Muscle layer of colon (tissue), 2 donors: ENCODE results near the gene ITM2C.

Source experiments
- H3K27ac ChIP-seq: one replicate; pipeline ENCODE4 v1.7.0; 2013; ENCODE audit warnings: low read depth, mild to moderate bottlenecking, low read length, moderate library complexity
- H3K27me3 ChIP-seq, 2 donors: one replicate each; pipeline ENCODE4 v1.7.0; 2013; ENCODE audit warnings: low read length in 2 of 2, mild to moderate bottlenecking in 2 of 2; ENCODE audit not compliant: insufficient read depth in 2 of 2, control insufficient read depth in 1 of 2
- H3K36me3 ChIP-seq: one replicate; pipeline ENCODE4 v1.7.0; 2013; ENCODE audit warnings: mild to moderate bottlenecking, low read length; ENCODE audit not compliant: insufficient read depth
- H3K4me1 ChIP-seq: one replicate; pipeline ENCODE4 v1.7.0; 2013; ENCODE audit warnings: mild to moderate bottlenecking, low read length; ENCODE audit not compliant: insufficient read depth
- H3K4me3 ChIP-seq, 2 donors: one replicate each; pipeline ENCODE4 v1.7.0; 2013; ENCODE audit warnings: low read length in 2 of 2, low read depth in 1 of 2, mild to moderate bottlenecking in 1 of 2, moderate library complexity in 1 of 2
- H3K9ac ChIP-seq: one replicate; pipeline ENCODE4 v1.7.0; 2013; ENCODE audit warnings: low read length
- H3K9me3 ChIP-seq: one replicate; pipeline ENCODE4 v1.7.0; 2013; ENCODE audit warnings: mild to moderate bottlenecking, low read length
- donor health status: abdominal sarcoma.
- donor health status: Adenocarcinoma of cecum.

ITM2C gene

DNA sequence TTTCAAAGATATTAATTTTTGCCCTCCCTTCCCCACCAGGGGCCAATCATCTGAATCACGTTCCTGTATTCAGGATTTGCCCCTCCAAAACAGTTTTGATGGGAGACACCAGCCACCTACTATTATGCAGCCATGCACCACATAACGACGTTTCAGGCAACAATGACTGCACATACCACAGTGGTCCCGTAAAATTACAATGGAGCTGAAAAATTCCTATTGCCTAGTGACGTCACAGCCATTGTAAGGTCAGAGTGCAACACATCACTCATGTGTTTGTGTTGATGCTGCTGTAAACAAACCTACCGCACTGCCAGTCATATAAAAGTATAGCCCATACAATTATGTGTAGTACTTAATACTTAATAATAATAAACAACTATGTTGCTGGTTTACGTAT is 22.6 kb downstream of the ITM2C start:
- Histone ChIP-seq H3K9ac (no peak overlapping the region), H3K27ac (no peak overlapping the region), H3K9me3 (no peaks in the 10 kb centered on the region), H3K36me3 (no peaks in the 10 kb centered on the region), H3K4me1 (no peaks in the 10 kb centered on the region), H3K4me3 (no peak overlapping the region), H3K27me3 (no peaks in the 10 kb centered on the region)

DNA sequence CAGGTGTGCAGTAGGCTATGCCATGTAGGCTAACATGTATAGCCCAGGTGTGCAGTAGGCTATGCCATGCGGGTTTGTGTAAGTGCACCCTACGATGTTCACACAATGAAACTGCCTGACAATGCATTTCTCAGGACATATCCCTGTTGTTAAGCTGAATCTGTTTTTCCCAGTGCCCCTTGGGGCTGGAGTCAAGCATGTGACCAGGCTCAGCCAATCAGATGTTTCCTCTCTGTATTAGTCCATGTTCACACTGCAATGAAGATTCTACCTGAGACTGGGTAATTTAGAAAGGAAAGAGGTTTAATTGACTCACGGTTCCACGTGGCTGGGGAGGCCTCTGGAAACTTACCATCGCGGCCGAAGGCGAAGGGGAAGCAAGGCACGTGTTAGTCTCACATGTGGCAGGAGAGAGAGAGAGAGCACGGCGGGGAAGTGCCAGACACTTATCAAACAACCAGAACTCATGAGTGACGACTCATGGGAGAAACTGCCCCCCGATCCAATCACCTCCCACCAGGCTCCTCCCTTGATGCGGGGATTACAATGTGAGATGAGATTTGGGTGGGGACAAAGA is 24.2 kb downstream of the ITM2C start:
- Histone ChIP-seq H3K9me3 (no peaks in the 10 kb centered on the region), H3K27me3 (no peaks in the 10 kb centered on the region), H3K4me3 (no peak overlapping the region)

GRCh38 chr2:230889911-230890601 is 25.3 kb downstream of the ITM2C start:
- H3K4me1 ChIP-seq, result no peaks in the 10 kb centered on the region
- H3K4me3 ChIP-seq, result no peak overlapping the region

More for the DNA sequence above, 24.2 kb downstream of the ITM2C start:
- Histone ChIP-seq H3K9ac (no peak overlapping the region), H3K4me1 (no peaks in the 10 kb centered on the region), H3K36me3 (no peaks in the 10 kb centered on the region), H3K27ac (no peak overlapping the region)

GRCh38 chr2:230890646-230891045 is 25.9 kb downstream of the ITM2C start:
- H3K27ac ChIP-seq, result no peak overlapping the region

More at GRCh38 chr2:230889911-230890601, 25.3 kb downstream of the ITM2C start:
- Histone ChIP-seq H3K36me3 (no peaks in the 10 kb centered on the region), H3K27ac (no peak overlapping the region), H3K27me3 (no peaks in the 10 kb centered on the region), H3K9me3 (no peaks in the 10 kb centered on the region), H3K9ac (no peak overlapping the region)

DNA sequence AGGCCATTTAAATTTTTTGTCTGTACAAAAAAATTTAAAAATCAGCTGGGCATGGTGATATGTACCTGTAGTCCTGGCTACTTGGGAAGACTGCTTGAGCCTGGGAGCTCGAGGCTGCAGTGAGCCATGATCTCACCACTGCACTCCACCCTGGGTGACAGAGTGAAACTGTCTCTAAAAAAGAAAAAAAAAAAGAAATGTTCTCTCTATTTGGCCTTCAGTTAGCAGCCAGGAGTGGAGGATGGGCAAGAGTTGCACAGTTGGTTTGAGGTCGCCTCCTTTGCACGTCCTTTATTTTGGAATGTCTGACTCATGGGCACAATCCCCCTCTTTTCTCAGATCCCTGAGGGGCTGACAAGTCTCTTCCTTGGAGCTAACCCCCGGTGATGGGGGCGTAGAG is 26.3 kb downstream of the ITM2C start:
- H3K9me3 ChIP-seq, result no peaks in the 10 kb centered on the region
- H3K4me1 ChIP-seq, result no peaks in the 10 kb centered on the region
- no peak overlapping the region for H3K9ac ChIP-seq
- H3K27ac ChIP-seq, result no peak overlapping the region
- no peaks in the 10 kb centered on the region for H3K36me3 ChIP-seq
- H3K4me3 ChIP-seq, result no peak overlapping the region
- no peaks in the 10 kb centered on the region for H3K27me3 ChIP-seq

More at GRCh38 chr2:230890646-230891045, 25.9 kb downstream of the ITM2C start:
- Histone ChIP-seq H3K4me3 (no peak overlapping the region), H3K36me3 (no peaks in the 10 kb centered on the region), H3K9ac (no peak overlapping the region), H3K4me1 (no peaks in the 10 kb centered on the region), H3K27me3 (no peaks in the 10 kb centered on the region), H3K9me3 (no peaks in the 10 kb centered on the region)

GRCh38 chr2:230891509-230891908 is 26.8 kb downstream of the ITM2C start:
- Histone ChIP-seq H3K9ac (no peak overlapping the region), H3K27ac (no peak overlapping the region), H3K4me1 (no peaks in the 10 kb centered on the region), H3K9me3 (no peaks in the 10 kb centered on the region), H3K27me3 (no peaks in the 10 kb centered on the region), H3K4me3 (no peak overlapping the region), H3K36me3 (no peaks in the 10 kb centered on the region)

- no peaks in the 10 kb centered on the region for H3K9me3 ChIP-seq
- no peak overlapping the region for H3K4me3 ChIP-seq
- no peak overlapping the region for H3K9ac ChIP-seq
Observed at GRCh38 chr2:230893338-230893737, 28.6 kb downstream of the ITM2C start.

DNA sequence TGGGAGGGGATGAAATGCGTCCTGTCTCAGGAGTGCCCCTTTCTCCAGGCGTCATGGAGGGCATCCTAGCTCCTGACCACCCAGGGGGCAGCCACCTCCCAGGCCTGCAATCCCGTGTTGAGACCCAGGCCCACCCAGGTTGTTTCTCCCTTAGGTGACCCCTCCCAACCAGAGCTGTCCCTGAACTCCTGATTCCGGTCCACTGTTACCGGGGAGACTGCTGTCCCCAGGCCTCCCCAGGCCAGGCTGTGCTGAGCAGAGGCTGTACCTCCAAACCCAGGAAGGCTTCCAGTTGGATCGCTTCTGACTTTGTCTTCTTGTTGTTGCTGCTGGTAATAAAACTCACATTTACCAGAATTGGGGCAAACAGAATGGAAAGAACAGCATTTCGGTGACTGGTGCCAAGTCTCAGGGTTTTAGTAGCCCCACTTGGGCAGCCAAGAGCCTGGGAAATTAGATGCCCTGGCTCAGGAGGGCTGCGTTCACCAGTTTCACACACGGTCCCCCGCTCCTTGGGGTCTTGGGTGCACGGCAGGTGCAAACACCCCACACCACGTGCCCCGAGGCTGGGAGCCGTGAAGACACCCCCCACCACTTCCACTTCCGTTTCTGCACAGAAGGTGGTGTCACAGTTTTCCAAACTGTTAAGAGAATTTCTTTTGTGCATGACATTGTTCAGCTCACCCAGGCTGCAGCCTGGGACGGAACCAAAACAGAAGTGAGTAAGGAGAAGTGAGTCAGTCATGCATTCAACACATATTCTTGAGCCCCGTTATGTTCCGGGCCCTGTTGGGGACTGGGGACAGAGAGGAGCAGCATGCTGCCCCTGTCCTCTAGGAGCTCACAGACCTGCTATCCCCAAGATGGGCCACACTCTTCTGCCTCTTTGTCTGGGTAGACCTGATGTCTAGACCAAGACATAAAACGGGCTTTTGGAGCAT is 29.4 kb downstream of the ITM2C start:
- H3K9ac ChIP-seq, result no peak overlapping the region
- no peak overlapping the region for H3K4me3 ChIP-seq
- no peaks in the 10 kb centered on the region for H3K27me3 ChIP-seq
- H3K9me3 ChIP-seq, result no peaks in the 10 kb centered on the region
- H3K4me1 ChIP-seq, result no peaks in the 10 kb centered on the region
- H3K36me3 ChIP-seq, result no peaks in the 10 kb centered on the region
- H3K27ac ChIP-seq, result no peak overlapping the region

More at GRCh38 chr2:230893338-230893737, 28.6 kb downstream of the ITM2C start:
- Histone ChIP-seq H3K4me1 (no peaks in the 10 kb centered on the region), H3K27me3 (no peaks in the 10 kb centered on the region), H3K36me3 (no peaks in the 10 kb centered on the region), H3K27ac (no peak overlapping the region)

DNA sequence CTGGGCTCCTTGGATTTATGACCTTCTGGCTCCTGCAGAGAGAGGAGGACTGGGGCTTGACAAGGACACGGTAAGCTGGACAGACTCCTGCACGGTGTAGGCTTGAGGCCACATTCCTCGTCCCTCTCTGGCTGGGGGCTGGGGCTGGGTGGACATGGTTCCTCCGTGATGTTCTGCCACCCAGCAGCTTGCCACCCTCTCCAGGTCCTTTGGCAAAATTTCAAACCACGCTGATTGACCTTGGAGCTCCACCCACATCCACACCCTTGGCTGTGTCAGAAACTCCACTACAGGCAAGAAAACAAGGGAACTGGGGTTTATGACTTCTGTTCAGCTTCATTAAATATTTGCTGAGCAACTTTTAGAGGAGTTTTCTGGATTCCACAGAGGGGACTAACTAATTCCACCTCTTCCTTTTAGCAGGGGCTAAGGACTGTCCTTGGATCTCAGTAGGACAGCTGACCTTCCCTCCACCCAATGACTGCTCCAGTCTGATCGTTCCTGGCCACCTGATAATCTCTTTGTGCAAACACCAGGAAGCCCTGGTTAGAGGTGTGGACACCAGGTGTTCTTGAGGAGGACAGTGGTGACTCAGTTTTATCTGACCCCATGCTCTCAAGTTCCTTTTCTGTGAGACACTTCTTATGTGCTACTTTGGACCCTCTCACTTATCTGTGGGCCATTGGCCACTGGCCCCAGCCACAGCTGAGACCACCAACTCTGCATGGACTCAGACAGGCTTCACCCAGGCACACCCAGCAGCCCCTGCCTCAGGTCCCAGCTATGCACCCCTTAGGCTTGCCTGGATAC is 31.0 kb downstream of the ITM2C start:
- H3K27me3 ChIP-seq, result no peaks in the 10 kb centered on the region
- H3K27ac ChIP-seq, result no peak overlapping the region
- H3K36me3 ChIP-seq, result no peaks in the 10 kb centered on the region
- H3K9ac ChIP-seq, result no peak overlapping the region
- H3K4me3 ChIP-seq, result no peak overlapping the region
- no peaks in the 10 kb centered on the region for H3K4me1 ChIP-seq
- no peaks in the 10 kb centered on the region for H3K9me3 ChIP-seq

DNA sequence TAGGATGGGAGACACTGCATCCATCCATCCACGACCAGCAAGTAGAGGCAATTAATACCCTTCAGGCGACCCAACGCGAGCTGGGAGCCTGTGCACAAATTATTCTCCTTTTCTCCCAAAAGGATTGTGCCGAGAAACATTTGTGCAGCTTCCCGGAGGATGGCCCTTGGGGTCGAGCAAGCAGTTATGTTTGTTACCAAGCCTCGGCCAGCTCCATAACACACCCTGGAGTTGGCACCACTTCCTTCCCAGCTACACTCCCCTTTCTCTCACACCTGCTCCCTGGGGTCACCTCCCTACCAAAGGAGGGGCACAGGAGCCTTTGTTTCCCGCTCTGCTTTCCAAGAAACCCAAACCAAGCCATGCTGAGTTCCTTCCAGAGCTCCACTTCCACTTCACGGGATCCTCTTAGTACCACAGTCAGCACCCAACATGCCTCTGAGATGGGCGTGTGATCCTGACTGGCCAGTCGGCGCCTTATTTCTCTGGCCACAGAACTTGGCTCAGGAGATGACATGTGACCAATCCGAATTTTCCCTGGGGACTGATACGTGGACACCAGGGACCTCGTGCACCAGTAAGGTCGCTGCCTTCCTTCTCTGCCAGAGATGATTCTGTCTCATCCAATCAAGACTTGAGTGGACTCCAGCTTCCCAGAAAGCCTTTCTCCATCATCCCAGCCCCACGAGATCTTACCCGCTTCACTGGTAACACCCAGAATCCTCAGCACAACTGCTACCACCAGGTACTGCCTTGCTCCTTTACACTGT is 31.8 kb downstream of the ITM2C start:
- Histone ChIP-seq H3K27me3 (no peaks in the 10 kb centered on the region), H3K27ac (no peak overlapping the region), H3K9ac (no peak overlapping the region), H3K4me1 (no peaks in the 10 kb centered on the region), H3K9me3 (no peaks in the 10 kb centered on the region), H3K4me3 (no peak overlapping the region), H3K36me3 (no peaks in the 10 kb centered on the region)
